Measurements from ENCODE around the gene C17orf107.

Gene C17orf107

GRCh38 chr17:4886830-4887229 lies 12.5 kb upstream of the C17orf107 start:
- no peak for TF ChIP-seq CTCF (IDR thresholded peaks at IDR 0.05)

- TF ChIP-seq CTCF (IDR thresholded peaks at IDR 0.05): no peak
These were observed 11.8 kb upstream of the C17orf107 start for GRCh38 chr17:4887581-4887980.

- TF ChIP-seq CTCF (IDR thresholded peaks at IDR 0.05): no peak
These were observed 7.6 kb upstream of the C17orf107 start for GRCh38 chr17:4891411-4892410.

- no peak for TF ChIP-seq CTCF (IDR thresholded peaks at IDR 0.05)
These were observed 6.7 kb upstream of the C17orf107 start for GRCh38 chr17:4892499-4893221.

- TF ChIP-seq CTCF (IDR thresholded peaks at IDR 0.05): no peak
These were observed 6.1 kb upstream of the C17orf107 start for GRCh38 chr17:4893272-4893671.

GRCh38 chr17:4893721-4894560 lies 5.4 kb upstream of the C17orf107 start:
- TF ChIP-seq CTCF (IDR thresholded peaks at IDR 0.05): no peak

GRCh38 chr17:4895121-4895520 lies 4.2 kb upstream of the C17orf107 start:
- TF ChIP-seq CTCF (IDR thresholded peaks at IDR 0.05): no peak
